IPS-11a (cell line): ENCODE results near the gene TSPAN16.
"Not testable (repeated sequence)": the region's sequence is repeated elsewhere in the genome, so short reads cannot be mapped to it uniquely, and the experiment has no call there.

ENCODE experiments used
- H3K4me3 ChIP-seq: one replicate; pipeline ENCODE4 v1.5.1; 2013; ENCODE audit warnings: low read depth, low read length, control low read depth

The TSPAN16 gene

DNA sequence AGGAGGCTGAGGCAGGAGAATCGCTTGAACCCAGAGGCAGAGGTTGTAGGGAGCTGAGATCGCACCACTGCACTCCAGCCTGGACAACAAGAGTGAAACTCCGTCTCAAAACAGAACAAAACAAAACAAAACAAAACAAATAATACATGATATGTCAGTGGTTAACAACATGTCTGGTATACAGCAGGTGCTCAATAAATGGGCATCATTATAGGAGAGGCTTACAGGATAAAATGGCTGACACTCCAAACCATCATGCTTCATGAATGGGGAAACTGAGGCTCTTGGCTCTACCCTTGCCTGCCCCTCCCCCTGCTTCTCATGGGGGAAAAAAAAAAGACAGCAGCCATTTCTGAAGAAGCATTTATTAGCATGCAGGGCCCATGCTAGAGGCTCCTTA, 46.5 kb downstream of the TSPAN16 start:
- no peak overlapping the region for H3K4me3 ChIP-seq

DNA sequence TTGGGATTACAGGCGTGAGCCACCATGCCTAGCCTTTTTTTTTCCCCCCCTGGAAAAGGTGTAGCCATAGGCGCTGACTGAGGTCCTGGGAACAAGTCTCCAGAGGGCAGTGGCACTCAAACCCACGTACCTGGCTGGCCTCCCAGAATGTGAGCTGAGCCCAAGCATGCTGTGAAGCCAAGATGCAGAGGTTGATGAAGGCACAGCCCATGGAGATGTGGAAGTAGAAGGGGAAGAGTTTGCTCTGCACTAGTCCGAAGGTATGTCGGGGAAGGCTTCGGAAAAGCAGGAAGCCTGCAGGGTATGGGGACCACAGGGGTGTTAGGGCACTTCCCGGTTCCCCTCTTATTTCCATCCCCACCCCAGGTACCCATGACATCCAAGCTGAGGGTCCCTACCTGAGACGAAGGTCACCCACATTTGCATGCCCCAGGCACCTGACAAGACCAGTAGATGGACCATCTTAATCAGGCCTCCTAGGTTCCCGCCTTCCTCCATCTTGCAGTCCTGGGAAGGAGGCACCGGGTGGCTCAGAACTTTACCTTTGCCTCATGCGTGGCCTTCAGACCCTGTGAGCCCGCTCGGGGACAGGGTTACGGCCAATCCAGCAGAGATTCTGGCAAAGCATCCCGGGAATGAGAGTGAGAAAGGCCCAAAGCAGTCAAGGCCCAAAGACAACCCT, 49.3 kb downstream of the TSPAN16 start:
- peak overlapping the region; percentile 91 for H3K4me3 ChIP-seq

- H3K4me3 ChIP-seq, result peak within 1 kb of the TSS; percentile 91
These were observed 50.4 kb downstream of the TSPAN16 start, which contains the start of the genes CCDC159 and TMEM205 for GRCh38 chr19:11346104-11346940. Gene CCDC159 (plus strand): TSS chr19:11346519. CDS start chr19:11346607, 88 bp downstream. Gene TMEM205 (minus strand): TSS chr19:11346268. CDS start chr19:11345619, 649 bp downstream.

DNA sequence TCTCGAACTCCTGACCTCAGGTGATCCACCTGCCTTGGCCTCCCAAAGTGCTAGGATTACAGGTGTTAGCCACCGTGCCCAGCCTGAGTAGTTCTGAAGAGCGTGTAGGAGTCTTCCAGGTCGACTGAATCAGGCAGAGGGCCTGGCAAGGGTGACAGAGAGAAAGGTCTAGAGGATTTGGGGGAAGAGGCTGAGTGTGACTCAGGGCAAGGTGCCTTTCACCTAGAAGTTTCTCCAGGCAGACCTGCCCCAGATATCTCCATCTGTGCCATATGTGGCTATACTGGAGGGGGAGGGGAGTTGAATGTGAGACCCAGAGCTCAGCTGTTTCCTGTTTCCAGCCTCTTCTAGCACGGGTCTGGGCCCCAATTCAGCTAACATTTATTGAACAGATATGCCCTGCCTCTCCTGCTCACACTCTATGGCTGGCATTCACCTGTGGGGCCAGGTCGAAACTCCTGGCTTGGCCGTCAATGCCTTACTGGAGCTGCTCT, 51.6 kb downstream of the TSPAN16 start:
- no peak overlapping the region for H3K4me3 ChIP-seq

DNA sequence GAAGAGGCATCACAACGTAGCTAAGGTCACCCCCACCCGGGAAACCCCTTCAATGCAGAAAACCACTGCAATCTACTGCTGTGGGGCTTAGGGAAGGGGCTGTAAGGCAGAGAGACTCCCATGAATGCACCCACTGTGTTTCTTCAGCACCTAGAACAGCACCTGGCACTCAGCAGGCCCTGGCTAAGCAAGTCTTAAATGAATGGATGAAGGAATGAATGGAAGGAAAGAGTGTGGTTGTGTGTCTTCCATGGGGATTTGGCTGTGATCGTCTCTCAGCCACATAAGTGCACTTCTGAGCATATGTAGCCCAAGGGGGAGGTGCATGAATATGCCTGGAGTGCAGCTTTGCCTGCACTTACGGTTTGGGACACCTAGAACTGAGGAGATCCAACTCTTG, 53.2 kb downstream of the TSPAN16 start:
- no peak overlapping the region for H3K4me3 ChIP-seq

- not testable (repeated sequence) for H3K4me3 ChIP-seq
These were observed 58.1 kb downstream of the TSPAN16 start for GRCh38 chr19:11354102-11354501.

DNA sequence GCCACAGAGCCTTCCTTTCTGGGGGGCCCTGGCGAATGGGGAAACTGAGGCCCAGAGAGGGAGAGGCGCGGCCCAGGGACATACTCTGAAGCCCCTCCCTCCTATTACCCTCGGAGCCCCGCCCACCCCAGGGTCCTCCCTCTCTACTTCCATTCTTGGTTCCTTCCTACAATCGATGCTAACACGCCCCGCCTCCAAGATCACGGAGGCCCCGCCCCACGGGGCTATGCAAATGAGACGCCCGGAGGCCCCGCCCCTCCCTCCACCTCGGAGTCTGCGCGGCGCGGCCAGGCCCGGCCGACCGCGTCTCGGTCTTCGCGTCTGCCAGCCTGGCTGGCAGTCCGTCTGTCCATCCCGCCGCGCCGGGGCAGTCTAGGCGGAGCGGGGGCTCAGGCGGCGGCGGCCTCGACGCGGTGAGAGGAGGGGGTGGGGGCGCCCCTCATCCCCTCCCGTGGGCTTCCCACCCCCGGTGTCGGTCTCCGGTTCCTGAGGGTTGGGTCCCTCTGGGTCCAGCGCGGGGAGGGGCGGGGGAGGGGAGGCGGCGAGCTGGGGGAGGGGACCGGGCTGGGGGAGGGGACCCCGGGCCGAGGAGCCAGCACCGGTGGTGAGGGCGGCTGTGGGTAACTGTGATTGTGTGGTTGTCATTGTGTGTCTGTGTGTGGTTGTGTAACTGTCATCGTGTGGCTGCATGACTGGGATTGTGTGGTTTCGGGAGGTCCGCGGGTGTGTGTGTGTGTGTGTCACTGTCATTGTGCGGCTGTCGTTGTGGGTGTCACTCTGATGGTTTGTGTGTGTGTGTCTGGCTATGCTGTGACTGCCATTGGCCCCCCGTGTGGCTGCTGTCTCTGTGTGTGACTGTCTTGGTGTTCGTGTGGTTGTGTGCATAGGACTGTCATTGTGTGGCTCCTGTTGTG, 59.5 kb downstream of the TSPAN16 start, which contains the start of gene PLPPR2:
Gene PLPPR2 (plus strand): TSS at position 273 of the 914 bp plus-strand sequence. CDS start 2,242 bp downstream, outside the sequence.
- peak within 1 kb of the TSS; percentile 17 for H3K4me3 ChIP-seq

GRCh38 chr19:11356074-11356397, 60.1 kb downstream of the TSPAN16 start:
- H3K4me3 ChIP-seq, result no peak overlapping the region

DNA sequence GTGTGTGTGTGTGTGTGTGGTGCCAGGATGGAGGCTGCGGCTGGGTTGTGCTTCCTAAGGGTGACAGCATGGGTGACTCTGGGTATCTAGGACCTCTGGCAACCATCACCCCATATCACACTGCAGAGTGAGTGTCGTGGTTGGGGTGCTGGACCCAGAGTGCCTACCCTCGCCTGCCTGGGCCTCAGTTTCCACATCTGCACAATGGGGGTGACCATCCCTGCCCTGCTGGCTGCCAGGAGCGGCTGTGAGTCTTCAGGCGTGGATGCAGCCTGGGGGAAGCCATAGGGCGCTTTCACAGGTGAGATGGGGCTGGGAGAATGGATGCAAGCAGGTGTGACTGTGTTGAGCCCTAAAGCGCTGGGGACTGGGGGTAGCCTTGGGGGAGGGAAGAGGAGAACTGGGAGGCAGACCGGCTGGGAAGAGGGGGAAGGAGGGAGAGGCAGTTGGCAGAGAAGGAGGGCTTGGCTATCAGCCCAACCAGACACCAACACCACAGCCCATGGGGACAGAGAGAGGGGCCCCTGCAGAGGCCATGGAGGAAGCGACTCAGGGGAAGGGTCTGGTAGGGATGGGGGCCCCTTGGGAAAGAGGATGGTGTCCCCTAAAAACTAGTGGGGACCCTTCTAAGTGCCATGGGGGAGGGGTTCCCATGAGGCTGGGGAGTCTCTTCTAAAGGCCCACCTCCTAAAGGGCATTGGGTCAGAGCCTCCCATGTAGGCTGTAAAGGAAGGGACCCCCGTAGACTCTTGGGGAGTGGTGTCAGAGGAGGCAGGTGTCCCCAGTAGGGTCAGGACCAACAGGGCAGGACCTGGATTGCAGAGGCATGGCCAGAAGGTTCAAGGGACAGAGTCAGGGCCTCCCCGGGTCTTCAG, 61.0 kb downstream of the TSPAN16 start:
- H3K4me3 ChIP-seq, result no peak overlapping the region

DNA sequence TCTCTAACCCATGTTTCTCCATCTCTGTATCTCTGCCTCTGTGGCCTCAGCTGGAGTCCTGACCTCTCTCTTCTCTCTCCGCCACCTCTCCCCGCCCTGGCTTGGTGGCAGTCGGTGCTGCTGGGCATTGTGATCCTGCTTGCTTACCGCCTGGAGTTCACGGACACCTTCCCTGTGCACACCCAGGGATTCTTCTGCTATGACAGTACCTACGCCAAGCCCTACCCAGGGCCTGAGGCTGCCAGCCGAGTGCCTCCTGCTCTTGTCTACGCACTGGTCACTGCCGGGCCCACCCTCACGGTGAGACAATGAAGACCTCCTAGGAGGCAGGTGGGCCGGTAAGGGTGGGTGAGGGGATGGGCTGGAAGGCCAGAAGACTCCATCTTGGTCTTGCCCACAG, 63.5 kb downstream of the TSPAN16 start:
- H3K4me3 ChIP-seq, result no peak overlapping the region

- peak overlapping the region; percentile 33 for H3K4me3 ChIP-seq
These were observed 65.2 kb downstream of the TSPAN16 start for GRCh38 chr19:11361037-11361770.

- H3K4me3 ChIP-seq, result peak overlapping the region; percentile 33
These were observed 66.1 kb downstream of the TSPAN16 start for GRCh38 chr19:11361771-11362731.

GRCh38 chr19:11363881-11364280, 67.9 kb downstream of the TSPAN16 start:
- no peak overlapping the region for H3K4me3 ChIP-seq

GRCh38 chr19:11364296-11364904, 68.4 kb downstream of the TSPAN16 start:
- no peak overlapping the region for H3K4me3 ChIP-seq

- no peak overlapping the region for H3K4me3 ChIP-seq
These were observed 69.0 kb downstream of the TSPAN16 start for GRCh38 chr19:11364935-11365334.
